ENCODE results near the gene LAPTM5. TPM values are rescaled to one million over a fixed set of nuclear protein-coding genes. Genes with fewer than 3 reads are reported as not detected.
"Not testable (repeated sequence)": the region's sequence is repeated elsewhere in the genome, so short reads cannot be mapped to it uniquely, and the experiment has no call there.

LAPTM5 gene
- total RNA-seq, 1 experiment from 2014 or later: 0.30 TPM

GRCh38 chr1:30691480-30691879 is 66.1 kb downstream of the LAPTM5 start:
- Histone ChIP-seq H3K9me3 (no peaks in the 10 kb centered on the region), H3K4me3 (no peak overlapping the region), H3K36me3 (no peaks in the 10 kb centered on the region), H3K27me3 (no peaks in the 10 kb centered on the region)
- DNase-seq: no peak

GRCh38 chr1:30689901-30690645 is 67.5 kb downstream of the LAPTM5 start:
- no peaks in the 10 kb centered on the region for H3K36me3 ChIP-seq
- H3K4me3 ChIP-seq: no peak overlapping the region
- no peak for DNase-seq
- no peaks in the 10 kb centered on the region for H3K9me3 ChIP-seq
- H3K27me3 ChIP-seq: no peaks in the 10 kb centered on the region

GRCh38 chr1:30688920-30689794 is 68.4 kb downstream of the LAPTM5 start:
- no peaks in the 10 kb centered on the region for H3K36me3 ChIP-seq
- DNase-seq: no peak
- H3K4me3 ChIP-seq: no peak overlapping the region
- H3K9me3 ChIP-seq: no peaks in the 10 kb centered on the region
- H3K27me3 ChIP-seq: no peaks in the 10 kb centered on the region

GRCh38 chr1:30688516-30688915 is 69.1 kb downstream of the LAPTM5 start:
- H3K36me3 ChIP-seq, H3K9me3 ChIP-seq, H3K27me3 ChIP-seq, DNase-seq, H3K4me3 ChIP-seq: not testable (repeated sequence)

GRCh38 chr1:30687886-30688285 is 69.7 kb downstream of the LAPTM5 start:
- H3K4me3 ChIP-seq: no peak overlapping the region
- H3K27me3 ChIP-seq: no peaks in the 10 kb centered on the region
- no peak for DNase-seq
- H3K9me3 ChIP-seq: no peaks in the 10 kb centered on the region
- H3K36me3 ChIP-seq: no peaks in the 10 kb centered on the region

- Histone ChIP-seq H3K27me3 (no peaks in the 10 kb centered on the region), H3K9me3 (no peaks in the 10 kb centered on the region), H3K36me3 (no peaks in the 10 kb centered on the region), H3K4me3 (no peak overlapping the region)
- DNase-seq: no peak
These were observed 71.2 kb downstream of the LAPTM5 start for GRCh38 chr1:30686236-30686935.

GRCh38 chr1:30685796-30686165 is 71.8 kb downstream of the LAPTM5 start:
- Histone ChIP-seq H3K36me3 (no peaks in the 10 kb centered on the region), H3K9me3 (no peaks in the 10 kb centered on the region), H3K27me3 (no peaks in the 10 kb centered on the region), H3K4me3 (no peak overlapping the region)
- no peak for DNase-seq

GRCh38 chr1:30684881-30685795 is 72.4 kb downstream of the LAPTM5 start:
- no peaks in the 10 kb centered on the region for H3K36me3 ChIP-seq
- no peaks in the 10 kb centered on the region for H3K27me3 ChIP-seq
- H3K4me3 ChIP-seq: no peak overlapping the region
- DNase-seq: no peak
- H3K9me3 ChIP-seq: no peaks in the 10 kb centered on the region

- H3K27me3 ChIP-seq: no peaks in the 10 kb centered on the region
- H3K36me3 ChIP-seq: no peaks in the 10 kb centered on the region
- no peak overlapping the region for H3K4me3 ChIP-seq
- DNase-seq: no peak
- no peaks in the 10 kb centered on the region for H3K9me3 ChIP-seq
These were observed 73.3 kb downstream of the LAPTM5 start for GRCh38 chr1:30684259-30684658.

- H3K27me3 ChIP-seq: no peaks in the 10 kb centered on the region
- no peak overlapping the region for H3K4me3 ChIP-seq
- no peaks in the 10 kb centered on the region for H3K36me3 ChIP-seq
- no peaks in the 10 kb centered on the region for H3K9me3 ChIP-seq
- DNase-seq: no peak
These were observed 73.9 kb downstream of the LAPTM5 start for GRCh38 chr1:30683699-30684098.

Other genes starting within 250 kb of the LAPTM5 start
- gene MATN1, start 34.2 kb downstream of the LAPTM5 start, total RNA-seq (2014; rRNA removed; shearing (Covaris generic); ENCODE audit: low replicate concordance): not detected in 2 replicates
- gene SDC3, start 151.0 kb upstream of the LAPTM5 start, total RNA-seq (2014; rRNA removed; shearing (Covaris generic); ENCODE audit: low replicate concordance): 12.1 and 12.3 TPM in 2 replicates